ENCODE measurements around the gene PRKCB.
A peak's percentile ranks its signal among the peaks of the same experiment; 100 is the strongest.

PRKCB gene

GRCh38 chr16:24052329-24053098, 216.7 kb downstream of the PRKCB start:
- no peak for TF ChIP-seq JUND (IDR thresholded peaks at IDR 0.05; ENCODE audit: low read depth)
- DNase-seq (ENCODE audit: low read depth in 1 of 2, low spot score in 1 of 2), result no peak
- in situ Hi-C loops (cut with HindIII; ENCODE audit: low pct_unique_long_range_greater_than_20kb, low sequenced_read_pairs), result no loop called here

- TF ChIP-seq JUND (IDR thresholded peaks at IDR 0.05; ENCODE audit: low read depth), result no peak
- in situ Hi-C loops (cut with HindIII; ENCODE audit: low pct_unique_long_range_greater_than_20kb, low sequenced_read_pairs), result no loop called here
- DNase-seq (ENCODE audit: low read depth in 1 of 2, low spot score in 1 of 2), result no peak
Measured at GRCh38 chr16:24053099-24053946, 217.5 kb downstream of the PRKCB start.

GRCh38 chr16:24054741-24055491, 219.1 kb downstream of the PRKCB start:
- no peak for TF ChIP-seq JUND (IDR thresholded peaks at IDR 0.05; ENCODE audit: low read depth)
- in situ Hi-C loops (cut with HindIII; ENCODE audit: low pct_unique_long_range_greater_than_20kb, low sequenced_read_pairs), result no loop called here
- DNase-seq (ENCODE audit: low read depth in 1 of 2, low spot score in 1 of 2), result no peak

GRCh38 chr16:24062270-24062817, 226.6 kb downstream of the PRKCB start:
- in situ Hi-C loops (cut with HindIII; ENCODE audit: low pct_unique_long_range_greater_than_20kb, low sequenced_read_pairs), result no loop called here
- DNase-seq (ENCODE audit: low read depth in 1 of 2, low spot score in 1 of 2), result no peak
- TF ChIP-seq JUND (IDR thresholded peaks at IDR 0.05; ENCODE audit: low read depth), result no peak

- in situ Hi-C loops (cut with HindIII; ENCODE audit: low pct_unique_long_range_greater_than_20kb, low sequenced_read_pairs), result no loop called here
- DNase-seq (ENCODE audit: low read depth in 1 of 2, low spot score in 1 of 2), result no peak
- TF ChIP-seq JUND (IDR thresholded peaks at IDR 0.05; ENCODE audit: low read depth), result no peak
Measured at GRCh38 chr16:24069036-24069590, 233.3 kb downstream of the PRKCB start.

- no peak for TF ChIP-seq JUND (IDR thresholded peaks at IDR 0.05; ENCODE audit: low read depth)
- peak; percentile 44 to 57 for DNase-seq (ENCODE audit: low read depth in 1 of 2, low spot score in 1 of 2)
- in situ Hi-C loops (cut with HindIII; ENCODE audit: low pct_unique_long_range_greater_than_20kb, low sequenced_read_pairs), result no loop called here
Measured at GRCh38 chr16:24070851-24071250, 235.1 kb downstream of the PRKCB start.

GRCh38 chr16:24071666-24072360, 236.0 kb downstream of the PRKCB start:
- no peak for DNase-seq (ENCODE audit: low read depth in 1 of 2, low spot score in 1 of 2)
- TF ChIP-seq JUND (IDR thresholded peaks at IDR 0.05; ENCODE audit: low read depth), result no peak
- in situ Hi-C loops (cut with HindIII; ENCODE audit: low pct_unique_long_range_greater_than_20kb, low sequenced_read_pairs), result no loop called here

GRCh38 chr16:24073321-24073720, 237.5 kb downstream of the PRKCB start:
- no peak for TF ChIP-seq JUND (IDR thresholded peaks at IDR 0.05; ENCODE audit: low read depth)
- in situ Hi-C loops (cut with HindIII; ENCODE audit: low pct_unique_long_range_greater_than_20kb, low sequenced_read_pairs), result no loop called here
- DNase-seq (ENCODE audit: low read depth in 1 of 2, low spot score in 1 of 2), result no peak

GRCh38 chr16:24074574-24074973, 238.8 kb downstream of the PRKCB start:
- no peak for DNase-seq (ENCODE audit: low read depth in 1 of 2, low spot score in 1 of 2)
- no peak for TF ChIP-seq JUND (IDR thresholded peaks at IDR 0.05; ENCODE audit: low read depth)
- in situ Hi-C loops (cut with HindIII; ENCODE audit: low pct_unique_long_range_greater_than_20kb, low sequenced_read_pairs), result no loop called here

- no peak for TF ChIP-seq JUND (IDR thresholded peaks at IDR 0.05; ENCODE audit: low read depth)
- in situ Hi-C loops (cut with HindIII; ENCODE audit: low pct_unique_long_range_greater_than_20kb, low sequenced_read_pairs), result no loop called here
Measured at GRCh38 chr16:24075302-24075701, 239.5 kb downstream of the PRKCB start.

GRCh38 chr16:24075931-24076716, 240.3 kb downstream of the PRKCB start:
- no peak for TF ChIP-seq JUND (IDR thresholded peaks at IDR 0.05; ENCODE audit: low read depth)
- in situ Hi-C loops (cut with HindIII; ENCODE audit: low pct_unique_long_range_greater_than_20kb, low sequenced_read_pairs), result no loop called here
- DNase-seq (ENCODE audit: low read depth in 1 of 2, low spot score in 1 of 2), result peak in 1 of 2 experiments; percentile 5

More at GRCh38 chr16:24075302-24075701, 239.5 kb downstream of the PRKCB start:
- no peak for DNase-seq (ENCODE audit: low read depth in 1 of 2, low spot score in 1 of 2)

Data from T47D (cell line).